ENCODE measurements around the gene DCLRE1C.
"Not testable (repeated sequence)": the region's sequence is repeated elsewhere in the genome, so short reads cannot be mapped to it uniquely, and the experiment has no call there.

The DCLRE1C gene

GRCh38 chr10:14942950-14943338 lies 11.0 kb downstream of the DCLRE1C start:
- DNase-seq (ENCODE audit: low read depth) = not testable (repeated sequence)

GRCh38 chr10:14942147-14942949 lies 11.5 kb downstream of the DCLRE1C start:
- not testable (repeated sequence) for DNase-seq (ENCODE audit: low read depth)

- DNase-seq (ENCODE audit: low read depth) = not testable (repeated sequence)
Measured at GRCh38 chr10:14938971-14939370, 14.9 kb downstream of the DCLRE1C start.

- no peak for DNase-seq (ENCODE audit: low read depth)
Measured at GRCh38 chr10:14936584-14936983, 17.3 kb downstream of the DCLRE1C start.

GRCh38 chr10:14930610-14931009 lies 23.3 kb downstream of the DCLRE1C start:
- no peak for DNase-seq (ENCODE audit: low read depth)

- DNase-seq (ENCODE audit: low read depth) = no peak
Measured at GRCh38 chr10:14926722-14927416, 27.0 kb downstream of the DCLRE1C start.

- no peak for DNase-seq (ENCODE audit: low read depth)
Measured at GRCh38 chr10:14926061-14926470, 27.8 kb downstream of the DCLRE1C start.

GRCh38 chr10:14925268-14925667 lies 28.6 kb downstream of the DCLRE1C start:
- no peak for DNase-seq (ENCODE audit: low read depth)

GRCh38 chr10:14924013-14924412 lies 29.9 kb downstream of the DCLRE1C start:
- DNase-seq (ENCODE audit: low read depth) = no peak

- DNase-seq (ENCODE audit: low read depth) = no peak
Measured at GRCh38 chr10:14918964-14919363, 34.9 kb downstream of the DCLRE1C start.

GRCh38 chr10:14917827-14918226 lies 36.1 kb downstream of the DCLRE1C start:
- no peak for DNase-seq (ENCODE audit: low read depth)

- no peak for DNase-seq (ENCODE audit: low read depth)
Measured at GRCh38 chr10:14916600-14916999, 37.3 kb downstream of the DCLRE1C start.

- no peak for DNase-seq (ENCODE audit: low read depth)
Measured at GRCh38 chr10:14911801-14912200, 42.1 kb downstream of the DCLRE1C start.

GRCh38 chr10:14910953-14911352 lies 42.9 kb downstream of the DCLRE1C start:
- no peak for DNase-seq (ENCODE audit: low read depth)

- no peak for DNase-seq (ENCODE audit: low read depth)
Measured at GRCh38 chr10:14909101-14909500, 44.8 kb downstream of the DCLRE1C start.

- DNase-seq (ENCODE audit: low read depth) = not testable (repeated sequence)
Measured at GRCh38 chr10:14907591-14907990, 46.3 kb downstream of the DCLRE1C start.

- DNase-seq (ENCODE audit: low read depth) = no peak
Measured at GRCh38 chr10:14906765-14907164, 47.1 kb downstream of the DCLRE1C start.

GRCh38 chr10:14905890-14906289 lies 48.0 kb downstream of the DCLRE1C start:
- no peak for DNase-seq (ENCODE audit: low read depth)

- no peak for DNase-seq (ENCODE audit: low read depth)
Measured at GRCh38 chr10:14904864-14905263, 49.0 kb downstream of the DCLRE1C start.

GRCh38 chr10:14904316-14904732 lies 49.6 kb downstream of the DCLRE1C start:
- DNase-seq (ENCODE audit: low read depth) = no peak

- DNase-seq (ENCODE audit: low read depth) = no peak
Measured at GRCh38 chr10:14891151-14891550, 62.7 kb downstream of the DCLRE1C start.

GRCh38 chr10:14889318-14889717 lies 64.6 kb downstream of the DCLRE1C start:
- no peak for DNase-seq (ENCODE audit: low read depth)

GRCh38 chr10:14884082-14884481 lies 69.8 kb downstream of the DCLRE1C start:
- no peak for DNase-seq (ENCODE audit: low read depth)
